Inferior parietal cortex (tissue), 1 donor: ENCODE data around the gene CCDC116.
A peak's percentile ranks its signal among the peaks of the same experiment; 100 is the strongest.
"Not testable (repeated sequence)": the region's sequence is repeated elsewhere in the genome, so short reads cannot be mapped to it uniquely, and the experiment has no call there.

Source experiments
- DNase-seq: peaks from one replicate; pipeline ENCODE4 v3.0.0-alpha.2; 2016; ENCODE audit errors: extremely low spot score

Gene CCDC116

GRCh38 chr22:21632237-21632895 is at the start of gene CCDC116:
Gene CCDC116, plus strand, starts transcription at chr22:21632760. Its CDS starts 422 bp downstream, at chr22:21633182.
- DNase-seq, result peak; percentile 91

GRCh38 chr22:21582801-21583740 is 49.5 kb upstream of the CCDC116 start:
- no peak for DNase-seq

DNA sequence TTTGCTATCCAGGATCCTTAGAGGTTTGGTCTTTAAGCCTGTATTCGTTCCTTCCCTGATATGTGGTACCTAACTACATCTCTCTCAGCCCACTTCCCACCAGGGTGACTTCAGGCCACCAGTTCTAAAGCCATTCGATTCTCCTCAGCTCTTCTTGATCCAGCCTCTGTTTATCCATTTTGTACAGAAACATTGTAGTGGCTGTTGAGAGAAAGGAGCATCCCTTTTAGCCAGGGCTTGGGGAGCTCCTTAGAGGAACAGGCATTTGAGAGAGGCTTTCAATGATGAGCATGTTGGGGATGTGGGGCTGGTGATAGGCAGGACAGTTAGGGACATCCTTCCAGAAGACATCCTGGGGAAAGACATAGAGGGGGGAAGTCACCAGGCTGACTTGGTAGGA is 47.2 kb upstream of the CCDC116 start:
- no peak for DNase-seq

DNA sequence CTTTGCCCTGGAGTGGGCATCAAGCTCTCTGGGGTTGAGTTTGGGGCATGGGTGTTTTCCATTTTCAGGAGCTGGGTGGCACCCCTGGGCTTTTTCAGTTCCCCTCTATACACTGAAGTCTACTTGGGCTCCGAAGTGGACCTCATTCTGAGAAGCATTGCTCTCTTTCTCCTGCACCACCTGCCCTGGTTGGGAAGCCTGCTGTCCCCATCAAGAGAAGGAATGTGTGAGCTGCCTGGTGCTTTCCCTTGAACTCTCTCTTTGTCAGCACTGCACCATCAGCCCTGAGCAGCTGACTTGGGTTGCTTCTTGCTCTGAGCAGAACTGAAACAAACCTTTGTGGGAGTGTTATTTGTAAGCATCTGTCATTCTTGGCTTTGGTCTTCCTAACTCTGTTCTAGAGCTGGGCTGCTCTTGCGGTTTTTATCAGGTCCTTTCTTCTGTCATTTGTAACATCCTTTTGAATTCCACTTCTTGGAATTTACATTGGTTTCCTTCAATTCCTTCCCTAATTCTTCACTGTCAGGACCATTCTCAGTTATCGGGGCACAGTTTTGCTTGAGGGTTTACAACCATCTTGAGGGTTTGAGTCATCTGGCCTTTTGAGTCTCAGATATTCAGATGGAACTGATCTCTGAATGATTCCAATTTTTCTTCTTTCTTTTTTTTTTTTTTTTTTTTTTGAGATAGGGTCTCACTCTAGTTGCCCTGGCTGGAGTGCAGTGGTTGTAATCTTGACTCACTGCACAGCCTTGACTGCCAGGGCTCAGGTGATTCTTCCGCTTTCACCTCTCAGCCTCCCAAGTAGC is 44.6 kb upstream of the CCDC116 start:
- peak; percentile 78 for DNase-seq

- no peak for DNase-seq
Measured at GRCh38 chr22:21589396-21589795, 43.2 kb upstream of the CCDC116 start.

DNA sequence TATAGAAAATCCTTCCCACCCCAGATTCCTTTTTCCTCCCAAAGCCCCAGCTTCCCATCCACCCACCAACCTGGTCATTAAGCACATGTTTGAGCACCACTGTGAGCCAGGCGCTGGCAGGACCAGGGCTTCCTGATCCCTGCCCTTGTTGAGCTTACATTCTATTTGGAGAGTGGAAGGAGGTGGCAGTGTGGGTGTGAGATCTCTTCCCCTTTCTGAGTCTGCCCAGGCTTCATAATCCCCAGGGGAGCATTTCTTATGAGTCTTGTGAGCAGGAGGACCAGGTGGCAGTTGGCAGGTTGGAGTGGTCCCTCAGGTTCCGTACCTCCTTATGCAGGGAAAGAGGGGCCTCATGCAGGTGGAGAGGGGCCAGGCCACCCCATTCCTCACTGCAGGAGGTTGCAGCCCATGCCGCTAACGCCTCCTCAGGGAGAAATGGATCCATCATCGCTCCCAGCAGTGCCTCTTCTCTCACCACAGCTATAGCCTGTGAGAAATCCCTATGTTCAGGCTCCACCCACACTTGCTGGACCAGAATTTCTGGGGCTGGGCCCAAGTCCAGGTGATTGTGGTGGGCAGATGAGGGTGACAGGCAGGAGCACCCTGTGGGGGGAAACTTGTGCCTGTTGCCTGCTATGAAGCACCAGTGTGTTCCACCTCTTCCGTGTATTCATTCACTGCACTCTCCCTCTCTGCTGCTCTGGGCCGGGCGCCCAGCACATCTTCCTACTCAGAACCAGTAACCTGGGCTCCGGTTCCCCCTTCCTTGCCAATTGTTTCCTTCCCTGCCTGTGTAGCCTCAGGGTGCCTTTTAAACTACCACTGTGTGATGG is 41.5 kb upstream of the CCDC116 start:
- peak; percentile 43 for DNase-seq

GRCh38 chr22:21591695-21592094 is 40.9 kb upstream of the CCDC116 start:
- DNase-seq, result no peak

DNA sequence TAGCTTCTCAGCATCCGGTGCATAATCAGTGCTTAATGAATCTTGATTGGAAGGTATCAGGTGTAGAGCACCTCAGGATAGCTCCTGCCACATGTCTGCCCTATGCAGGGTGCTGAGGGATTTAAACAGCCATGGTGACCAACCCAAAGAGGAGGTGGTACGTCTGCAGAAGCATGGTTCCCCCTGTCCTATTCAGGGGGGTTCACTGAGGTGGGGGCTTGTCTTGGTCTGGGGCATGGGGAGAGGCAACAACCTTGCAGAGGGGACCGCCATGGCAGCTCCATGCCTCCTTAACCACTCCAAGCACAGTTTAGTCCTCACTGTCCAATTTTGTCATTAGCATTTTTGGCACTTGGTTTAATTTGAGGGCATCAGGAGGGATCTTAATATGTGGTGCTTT is 40.1 kb upstream of the CCDC116 start:
- no peak for DNase-seq

DNA sequence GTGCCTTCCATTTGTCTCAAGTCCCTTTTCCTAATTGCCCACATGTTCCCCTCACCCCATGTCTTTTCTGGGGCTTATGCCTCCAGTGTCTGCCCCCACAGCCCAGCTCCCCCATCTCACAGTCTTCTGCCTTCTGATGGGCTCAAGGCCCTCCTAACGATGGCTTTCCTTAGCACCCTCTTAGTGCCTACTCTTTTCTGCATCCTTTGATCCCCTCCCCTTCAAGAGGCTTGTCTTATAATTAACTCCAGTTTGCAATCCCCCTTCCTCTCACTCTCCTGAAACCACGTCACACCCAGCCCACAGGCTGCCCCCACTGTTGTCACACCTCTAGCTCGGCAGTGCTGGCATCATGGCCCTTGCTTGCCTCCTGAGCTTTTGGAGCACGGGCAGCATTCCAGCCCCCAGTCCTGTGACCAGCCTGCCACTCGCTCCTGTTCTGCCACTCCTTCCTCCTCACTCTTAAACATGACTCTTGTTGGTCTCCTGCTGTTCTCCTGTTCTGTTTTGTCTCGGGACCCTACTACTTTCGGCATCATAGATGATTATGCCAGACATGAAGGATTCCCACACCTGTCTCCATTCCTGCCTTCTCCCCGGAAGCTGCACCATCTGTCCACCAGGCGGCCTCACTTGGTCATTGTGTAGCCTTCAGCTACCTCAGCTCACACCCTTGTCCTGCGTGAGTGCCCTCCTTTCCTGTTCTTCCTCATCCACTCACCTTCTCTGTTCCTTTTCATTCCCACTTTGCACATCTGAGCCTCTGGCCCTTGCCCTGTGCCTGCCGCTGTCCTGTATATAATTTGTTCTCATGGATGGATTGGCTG is 38.9 kb upstream of the CCDC116 start:
- no peak for DNase-seq

DNA sequence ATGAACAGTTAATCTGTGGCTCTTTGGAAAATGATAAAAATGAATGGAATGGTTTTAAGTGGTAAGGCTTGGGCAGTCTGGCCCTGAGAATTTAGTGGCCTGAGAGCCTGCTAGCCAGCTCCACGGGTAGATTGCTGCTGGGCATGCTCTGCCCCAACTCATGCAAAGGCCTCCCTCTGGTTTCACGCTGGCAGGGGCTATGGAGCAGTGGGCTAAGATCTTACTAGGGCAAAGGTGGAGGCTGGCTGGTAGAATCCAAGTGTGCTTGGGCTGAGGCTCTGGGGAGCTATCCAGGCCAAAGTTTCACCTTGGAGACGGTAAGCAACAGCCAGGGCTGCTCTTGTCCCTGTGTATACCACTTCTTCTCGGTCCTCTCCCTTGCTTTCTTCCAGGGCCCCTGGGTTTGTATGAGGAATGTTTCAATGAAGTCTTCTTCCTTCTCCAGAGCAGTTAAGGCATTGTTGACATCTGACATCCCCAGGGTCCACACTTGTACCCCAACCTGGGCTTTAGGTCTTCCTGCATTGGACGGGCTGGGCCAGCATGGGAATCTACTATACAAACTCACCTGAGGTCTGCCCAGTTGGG is 37.6 kb upstream of the CCDC116 start:
- DNase-seq, result no peak

- not testable (repeated sequence) for DNase-seq
Measured at GRCh38 chr22:21596356-21597135, 36.0 kb upstream of the CCDC116 start.

DNA sequence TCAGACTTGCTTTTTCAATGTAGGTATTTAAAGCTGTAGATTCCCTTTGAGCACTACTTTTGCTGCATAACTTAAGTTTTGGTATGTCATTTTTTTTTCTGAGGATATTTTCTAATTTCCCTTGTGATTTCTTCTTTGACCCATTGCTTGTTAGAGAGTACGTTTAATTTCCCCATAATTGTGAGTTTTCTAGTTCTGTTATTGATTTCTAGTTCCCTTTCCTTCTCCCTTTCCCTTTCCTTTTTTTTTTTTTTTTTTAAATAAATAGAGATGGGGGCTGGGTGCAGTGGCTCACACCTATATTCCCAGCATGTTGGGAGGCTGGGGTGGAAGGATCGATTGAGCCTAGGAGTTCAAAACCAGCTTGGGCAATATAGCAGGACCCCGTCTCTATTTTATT is 34.3 kb upstream of the CCDC116 start:
- no peak for DNase-seq

GRCh38 chr22:21599053-21599893 is 33.3 kb upstream of the CCDC116 start:
- DNase-seq, result no peak

DNA sequence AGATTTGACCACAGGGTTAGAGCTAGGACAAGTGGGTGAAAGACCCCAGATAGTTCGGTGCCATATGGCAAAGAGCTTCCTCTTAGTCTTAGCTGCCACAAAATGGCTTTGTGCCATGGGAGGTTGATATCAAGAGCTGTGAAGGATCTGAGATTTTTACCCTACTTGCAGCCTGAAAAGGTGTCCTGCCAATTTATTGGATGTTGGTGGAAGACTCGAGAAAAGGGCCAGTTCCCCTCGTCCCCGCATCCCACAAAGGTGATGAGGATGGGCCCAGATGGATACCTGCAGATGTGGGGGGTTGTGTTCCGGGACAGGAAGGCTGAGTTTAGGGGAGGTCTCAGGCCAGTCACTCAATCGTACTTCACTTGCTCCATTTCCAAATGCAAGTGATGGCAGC is 30.0 kb upstream of the CCDC116 start:
- DNase-seq, result no peak

GRCh38 chr22:21603973-21604372 is 28.6 kb upstream of the CCDC116 start:
- no peak for DNase-seq

DNA sequence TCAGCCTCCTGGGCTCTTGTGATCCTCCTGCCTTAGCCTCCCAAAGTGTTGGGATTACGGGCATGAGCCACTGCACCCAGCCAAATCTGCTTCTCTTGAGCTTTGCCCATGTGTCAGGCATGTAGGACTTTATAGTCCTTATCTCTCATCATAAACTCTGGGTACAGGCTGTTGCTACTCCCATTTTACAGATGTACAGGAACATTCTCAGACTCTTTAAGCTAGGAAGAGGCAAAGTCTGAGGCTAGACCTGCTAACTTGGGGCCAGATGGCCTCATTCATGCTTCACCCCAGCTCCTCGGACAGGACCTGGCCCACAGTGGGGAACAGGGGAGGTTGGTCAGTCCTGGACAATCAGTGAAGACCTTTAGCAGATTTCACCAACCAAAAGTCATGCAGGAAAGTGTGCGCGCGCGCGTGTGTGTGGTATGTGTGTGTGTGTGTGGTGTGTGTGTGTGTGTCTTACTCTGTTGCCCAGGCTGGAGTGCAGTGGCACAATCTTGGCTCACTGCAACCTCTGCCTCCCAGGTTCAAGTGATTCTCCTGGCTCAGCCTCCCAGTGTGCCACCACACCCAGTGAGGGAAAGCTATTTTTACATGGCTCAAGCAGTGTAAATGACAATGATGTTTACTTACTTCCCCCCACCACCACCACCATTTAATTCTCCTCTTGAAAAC is 26.5 kb upstream of the CCDC116 start:
- no peak for DNase-seq

DNA sequence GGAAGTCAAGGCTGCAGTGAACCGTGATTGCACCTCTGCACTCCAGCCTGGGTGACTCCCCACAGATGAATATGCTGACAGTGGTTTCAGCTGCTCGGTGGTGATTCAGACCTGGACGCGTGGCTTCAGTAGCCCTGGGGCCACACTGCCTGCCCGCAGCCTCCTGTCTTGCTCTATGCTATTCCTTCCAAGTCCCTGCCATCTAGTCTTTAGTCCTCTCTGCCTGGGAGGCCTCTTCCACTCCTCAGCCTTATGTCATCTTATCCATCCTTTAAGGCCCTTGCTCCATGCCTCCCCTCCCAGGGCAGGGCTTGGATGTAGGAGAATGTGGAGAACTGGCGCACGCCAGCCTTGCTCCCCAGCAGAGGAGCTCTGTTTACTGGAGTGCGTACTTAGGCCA is 25.8 kb upstream of the CCDC116 start:
- no peak for DNase-seq
